Measurements from ENCODE around the gene KCTD11.

DNA sequence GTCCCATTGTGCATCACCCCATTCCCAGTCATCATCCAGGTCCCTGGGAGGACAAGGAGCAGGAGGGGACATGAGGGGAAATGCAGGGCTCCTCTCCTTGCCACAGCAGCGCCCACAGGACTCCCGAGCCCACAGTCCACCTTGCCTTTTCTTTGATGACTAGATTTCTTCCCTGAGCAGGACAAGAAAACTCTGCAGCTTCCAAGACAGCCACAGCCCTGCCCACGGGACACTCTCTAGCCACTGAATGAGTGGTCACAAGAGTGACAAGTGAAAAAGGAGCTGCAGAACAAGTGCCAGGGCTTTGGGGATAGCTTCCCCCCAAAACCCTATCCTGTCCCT is 27.6 kb upstream of the KCTD11 start:
- TF ChIP-seq, protein P1, sequence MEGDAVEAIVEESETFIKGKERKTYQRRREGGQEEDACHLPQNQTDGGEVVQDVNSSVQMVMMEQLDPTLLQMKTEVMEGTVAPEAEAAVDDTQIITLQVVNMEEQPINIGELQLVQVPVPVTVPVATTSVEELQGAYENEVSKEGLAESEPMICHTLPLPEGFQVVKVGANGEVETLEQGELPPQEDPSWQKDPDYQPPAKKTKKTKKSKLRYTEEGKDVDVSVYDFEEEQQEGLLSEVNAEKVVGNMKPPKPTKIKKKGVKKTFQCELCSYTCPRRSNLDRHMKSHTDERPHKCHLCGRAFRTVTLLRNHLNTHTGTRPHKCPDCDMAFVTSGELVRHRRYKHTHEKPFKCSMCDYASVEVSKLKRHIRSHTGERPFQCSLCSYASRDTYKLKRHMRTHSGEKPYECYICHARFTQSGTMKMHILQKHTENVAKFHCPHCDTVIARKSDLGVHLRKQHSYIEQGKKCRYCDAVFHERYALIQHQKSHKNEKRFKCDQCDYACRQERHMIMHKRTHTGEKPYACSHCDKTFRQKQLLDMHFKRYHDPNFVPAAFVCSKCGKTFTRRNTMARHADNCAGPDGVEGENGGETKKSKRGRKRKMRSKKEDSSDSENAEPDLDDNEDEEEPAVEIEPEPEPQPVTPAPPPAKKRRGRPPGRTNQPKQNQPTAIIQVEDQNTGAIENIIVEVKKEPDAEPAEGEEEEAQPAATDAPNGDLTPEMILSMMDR (IDR thresholded peaks at IDR 0.05 in 8 of 11, conservative IDR thresholded peaks at IDR 0.05 in 3 of 11): peak in 4 of 11 experiments; percentile 23 to 51 (median 40)
- no peak for TF ChIP-seq POLR2A (IDR thresholded peaks at IDR 0.05)
